Measurements from ENCODE around the gene PRR12.
A peak's percentile ranks its signal among the peaks of the same experiment; 100 is the strongest.

Gene PRR12

DNA sequence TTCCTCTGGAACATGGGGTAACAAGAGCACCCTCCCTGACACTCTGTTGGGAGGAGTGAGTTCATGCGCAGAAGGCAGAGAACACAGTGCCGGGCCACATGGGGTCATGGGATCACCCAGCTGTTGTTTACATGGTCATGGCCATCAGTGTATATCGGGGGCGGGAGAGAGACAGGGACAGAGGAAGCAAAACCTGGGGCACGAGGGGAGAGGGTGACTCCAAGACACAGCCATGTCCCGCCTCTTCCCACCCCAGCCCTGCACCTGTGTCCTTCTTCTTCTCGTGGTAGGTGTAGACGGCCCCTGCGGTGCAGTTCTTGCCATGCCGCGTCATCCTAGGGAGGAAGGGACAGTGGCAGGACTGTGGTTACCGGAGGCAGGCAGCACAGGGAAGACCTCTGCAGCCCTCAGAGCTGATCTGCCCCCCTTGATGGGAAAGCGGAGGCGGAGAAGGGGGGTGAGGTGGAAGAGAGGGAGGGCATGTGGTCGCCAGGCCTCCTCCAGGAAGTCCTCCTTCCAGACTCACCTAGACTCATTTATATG lies 30.6 kb upstream of the PRR12 start:
- DNase-seq (ENCODE audit: low read depth in 2 of 2): no peak

DNA sequence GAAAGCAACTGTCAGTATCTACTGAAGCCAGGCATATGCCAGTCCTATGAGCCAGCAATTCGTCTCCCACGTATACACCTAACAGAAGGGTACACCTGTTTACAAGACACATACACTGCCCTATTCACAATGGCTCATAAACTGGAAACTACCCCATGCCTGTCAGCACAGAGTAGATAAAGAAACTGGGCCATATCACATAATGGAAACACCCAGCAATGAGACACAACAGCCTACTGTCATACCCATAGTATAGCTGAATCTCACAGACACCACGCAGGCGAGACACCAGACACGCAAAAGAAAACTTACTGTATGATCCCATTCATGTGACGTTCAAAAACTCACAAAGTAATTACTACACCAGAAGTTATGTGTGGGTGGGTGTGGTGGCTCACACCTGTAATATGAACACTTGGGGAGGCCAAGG lies 26.4 kb upstream of the PRR12 start:
- no peak for DNase-seq (ENCODE audit: low read depth in 2 of 2)

DNA sequence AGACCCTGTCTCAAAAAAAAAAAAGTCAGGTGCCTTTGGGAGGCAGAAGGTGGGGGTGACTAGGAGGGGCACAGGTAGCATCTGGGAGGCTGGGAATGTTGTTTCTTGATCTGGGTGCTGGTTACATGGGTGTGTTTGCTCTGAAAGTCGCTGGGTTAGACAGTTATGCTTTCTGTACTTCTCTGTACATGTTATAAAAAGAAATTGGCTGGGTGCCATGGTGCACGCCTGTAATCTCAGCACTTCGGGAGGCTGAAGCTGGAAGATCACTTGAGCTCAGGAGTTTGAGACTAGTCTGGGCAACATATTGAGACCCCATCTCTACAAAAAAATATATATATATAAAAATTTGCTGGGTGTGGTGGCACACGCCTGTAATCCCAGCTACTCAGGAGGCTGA lies 25.7 kb upstream of the PRR12 start:
- DNase-seq (ENCODE audit: low read depth in 2 of 2): no peak

DNA sequence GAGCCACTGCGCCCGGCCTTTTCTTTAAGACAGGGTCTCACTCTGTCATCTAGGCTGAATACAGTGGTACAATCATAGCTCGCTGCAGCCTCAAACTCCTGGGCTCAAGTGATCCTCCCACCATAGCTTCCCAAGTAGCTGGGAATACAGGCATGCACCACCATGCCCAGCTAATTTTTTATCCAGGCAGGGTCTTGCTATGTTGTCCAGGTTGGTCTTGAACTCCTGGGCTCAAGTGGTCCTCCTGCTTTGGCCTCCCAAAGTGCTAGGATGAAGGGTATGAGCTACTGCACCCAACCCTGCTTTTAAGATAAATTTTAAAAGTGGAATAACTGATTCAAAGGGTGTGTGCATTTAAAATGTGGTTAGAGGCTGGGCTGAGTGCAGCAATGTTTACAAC lies 24.7 kb upstream of the PRR12 start:
- DNase-seq (ENCODE audit: low read depth in 2 of 2): no peak

DNA sequence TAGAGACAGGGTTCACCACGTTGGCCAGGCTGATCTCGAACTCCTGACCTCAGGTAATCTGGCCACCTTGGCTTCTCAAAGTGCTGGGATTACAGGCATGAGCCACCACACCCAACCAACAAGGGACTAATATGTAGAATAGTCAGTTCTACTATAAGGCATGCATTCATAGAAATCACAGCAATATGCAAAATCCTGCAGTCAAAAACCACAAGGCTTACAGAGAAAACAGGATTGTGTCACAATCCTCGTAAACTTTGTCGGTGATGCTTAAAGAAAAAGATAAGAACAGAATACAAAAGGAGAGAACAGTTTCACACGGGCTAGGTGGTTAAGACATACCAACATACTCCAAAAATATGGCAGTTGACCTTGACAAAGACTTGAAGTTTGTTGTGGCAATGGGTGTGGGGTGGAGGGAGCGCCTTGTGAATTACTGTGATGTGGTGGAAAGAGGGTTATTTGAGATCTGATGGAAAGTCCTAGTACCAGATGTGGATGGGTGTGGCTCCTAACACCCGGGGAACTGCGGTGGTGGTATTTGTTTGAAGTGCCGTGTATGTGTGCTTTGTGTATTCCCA lies 23.0 kb upstream of the PRR12 start:
- no peak for DNase-seq (ENCODE audit: low read depth in 2 of 2)

DNA sequence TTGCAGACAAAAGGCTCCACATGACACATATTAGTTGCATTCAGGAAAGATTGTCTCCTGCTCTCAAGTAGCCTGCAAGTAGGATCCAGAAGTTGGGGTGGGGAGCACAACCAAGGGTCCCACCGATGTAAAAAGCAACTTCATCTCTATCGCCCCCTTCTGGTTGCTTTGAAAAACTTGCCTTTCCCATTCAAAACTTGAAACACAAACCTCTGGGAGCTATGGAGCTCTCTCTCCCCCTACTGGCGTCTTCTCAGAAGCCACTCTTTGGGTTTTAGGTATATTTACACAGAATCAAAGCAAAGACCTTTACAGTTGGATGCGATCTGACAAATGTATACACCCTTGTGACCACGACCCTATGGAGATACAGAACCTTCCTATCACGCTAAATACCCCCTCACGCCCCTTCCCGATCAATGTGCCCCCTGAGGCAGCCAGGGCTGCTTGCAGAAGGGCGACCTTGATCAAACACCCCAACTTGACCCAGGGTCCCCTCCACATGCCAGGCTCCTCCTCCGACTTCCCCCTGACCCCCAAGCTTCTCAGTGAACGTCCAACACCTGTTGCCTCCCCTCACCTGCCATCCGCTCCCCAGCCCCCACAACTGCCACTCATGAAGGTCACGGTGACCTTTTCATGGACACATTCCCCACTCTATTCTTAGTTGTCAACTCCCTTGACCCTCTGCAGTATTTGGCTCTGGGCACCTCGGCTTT lies 20.7 kb upstream of the PRR12 start:
- peak in 1 of 2 donors; percentile 62 for DNase-seq (ENCODE audit: low read depth in 2 of 2)

DNA sequence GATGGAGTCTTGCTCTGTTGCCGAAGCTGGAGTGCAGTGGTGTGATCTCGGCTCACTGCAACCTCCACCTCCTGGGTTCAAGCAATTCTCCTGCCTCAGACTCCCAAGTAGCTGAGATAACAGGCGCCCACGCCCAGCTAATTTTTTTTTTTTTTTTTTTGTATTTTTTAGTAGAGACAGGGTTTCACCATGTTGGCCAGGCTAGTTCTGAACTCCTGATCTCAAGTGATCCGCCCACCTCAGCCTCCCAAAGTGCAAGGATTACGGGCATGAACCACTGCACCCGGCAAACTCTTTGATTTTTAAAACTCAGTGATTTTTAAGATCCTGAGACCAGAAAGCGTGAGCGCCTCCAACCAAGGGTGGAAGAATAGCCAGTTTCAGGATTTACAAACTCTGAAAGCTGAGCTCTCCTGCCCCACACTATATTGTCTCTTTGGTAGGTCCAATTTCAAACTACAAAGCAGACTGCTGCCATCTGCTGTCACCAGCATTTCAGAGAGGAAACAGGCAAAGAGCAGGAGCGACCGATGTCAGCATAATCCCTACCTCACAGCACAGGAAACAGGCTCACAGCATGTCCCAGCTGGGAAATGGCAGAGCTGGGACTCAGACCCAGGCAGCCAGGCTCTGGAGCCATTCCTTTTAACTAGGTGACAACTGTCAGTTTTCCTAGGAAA lies 19.8 kb upstream of the PRR12 start:
- DNase-seq (ENCODE audit: low read depth in 2 of 2): no peak

DNA sequence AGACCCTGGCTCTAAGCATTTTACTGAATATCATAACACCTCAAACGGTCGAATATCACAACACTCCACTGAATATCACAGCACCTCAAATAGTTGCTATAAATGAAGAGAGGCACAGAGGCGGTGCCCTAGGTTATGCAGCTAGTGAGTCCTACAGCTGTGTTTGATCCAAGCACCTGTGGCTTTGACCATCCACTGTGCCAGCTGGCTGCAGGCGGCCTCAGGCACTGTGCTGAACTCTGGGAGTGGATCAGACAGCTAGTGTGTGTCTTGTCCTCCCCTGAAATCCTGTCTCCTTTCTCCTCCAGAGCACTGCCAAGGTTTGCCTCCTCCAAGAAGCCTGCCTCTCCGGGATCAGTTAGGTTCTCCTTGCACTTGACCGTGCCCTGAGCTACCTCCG lies 18.0 kb upstream of the PRR12 start:
- DNase-seq (ENCODE audit: low read depth in 2 of 2): no peak

DNA sequence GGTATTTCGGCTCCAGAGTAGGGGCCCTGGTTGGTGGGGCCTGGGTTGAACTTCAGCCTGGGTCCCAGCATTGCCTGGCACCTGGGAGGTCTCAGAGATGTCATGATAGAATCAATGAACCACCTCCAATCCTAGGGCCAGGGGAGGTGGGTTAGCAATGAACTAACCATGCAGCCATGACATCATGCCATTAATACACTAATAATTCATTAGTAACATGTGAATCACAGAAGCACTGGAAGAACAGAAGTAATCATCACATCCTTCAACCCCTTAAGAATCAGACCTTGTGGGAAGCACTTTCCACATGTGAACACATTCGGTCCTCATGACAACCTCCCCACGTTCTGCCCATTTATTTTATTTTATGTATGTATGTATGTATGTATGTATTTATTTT lies 17.6 kb upstream of the PRR12 start:
- no peak for DNase-seq (ENCODE audit: low read depth in 2 of 2)

DNA sequence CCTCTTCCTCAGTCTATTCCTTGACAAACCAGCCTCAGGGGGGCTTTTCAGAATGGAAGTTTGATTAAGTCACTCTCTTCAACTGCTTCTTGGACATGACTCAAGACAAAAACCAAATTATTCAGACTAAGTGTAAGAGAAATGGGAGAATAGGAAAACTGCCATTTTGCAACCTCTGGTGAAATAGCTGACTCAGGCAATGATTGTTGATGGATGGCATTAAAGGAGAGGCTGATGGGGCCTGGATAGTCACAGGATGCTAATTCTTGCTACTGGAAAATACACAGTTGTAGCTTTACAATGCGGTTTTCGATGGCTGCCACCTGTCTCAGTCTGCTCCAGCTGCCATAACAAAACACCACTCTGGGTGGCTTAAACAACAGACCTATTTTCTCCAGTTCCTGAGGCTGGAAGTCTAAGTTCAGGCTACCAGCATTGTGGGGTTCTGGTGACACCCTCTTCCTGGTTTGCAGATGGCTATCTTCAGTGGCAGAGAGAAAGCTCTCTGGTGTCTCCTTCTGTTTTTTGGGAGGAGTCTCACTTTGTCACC lies 16.7 kb upstream of the PRR12 start:
- DNase-seq (ENCODE audit: low read depth in 2 of 2): no peak

DNA sequence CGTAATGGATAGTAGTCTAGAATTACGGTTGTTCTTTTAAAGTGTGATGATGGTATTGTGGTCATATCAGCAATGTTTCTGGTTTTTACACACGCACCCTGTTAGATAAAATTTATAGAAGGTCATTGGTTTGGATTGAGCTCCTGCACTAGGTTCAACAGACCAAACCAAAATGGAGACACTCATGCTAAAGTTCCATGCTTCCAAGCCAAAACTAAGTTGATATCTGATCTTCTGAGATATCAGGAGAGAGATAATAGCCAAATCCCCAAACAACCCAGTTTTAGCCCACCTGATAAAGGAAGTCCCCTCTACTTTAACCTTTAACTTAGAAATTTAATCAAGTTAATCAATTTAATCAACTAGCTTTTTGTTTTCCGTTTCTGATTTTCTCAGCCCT lies 11.8 kb upstream of the PRR12 start:
- DNase-seq (ENCODE audit: low read depth in 2 of 2): no peak

DNA sequence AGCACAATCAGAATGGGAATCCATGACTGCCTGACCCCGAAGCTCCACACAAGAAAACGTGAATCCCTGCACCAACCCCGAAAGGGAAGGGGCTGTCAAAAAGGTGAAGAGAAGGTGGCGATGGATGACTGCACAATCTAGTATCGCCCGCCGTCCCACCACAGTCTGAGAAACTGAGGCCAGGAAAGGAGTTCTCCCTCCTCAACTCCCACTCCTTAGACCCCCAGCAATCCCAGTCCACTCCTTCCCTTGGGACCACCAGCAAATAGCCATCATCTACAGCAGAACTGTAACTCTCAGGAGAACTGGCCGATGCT lies 11.1 kb upstream of the PRR12 start:
- no peak for DNase-seq (ENCODE audit: low read depth in 2 of 2)

DNA sequence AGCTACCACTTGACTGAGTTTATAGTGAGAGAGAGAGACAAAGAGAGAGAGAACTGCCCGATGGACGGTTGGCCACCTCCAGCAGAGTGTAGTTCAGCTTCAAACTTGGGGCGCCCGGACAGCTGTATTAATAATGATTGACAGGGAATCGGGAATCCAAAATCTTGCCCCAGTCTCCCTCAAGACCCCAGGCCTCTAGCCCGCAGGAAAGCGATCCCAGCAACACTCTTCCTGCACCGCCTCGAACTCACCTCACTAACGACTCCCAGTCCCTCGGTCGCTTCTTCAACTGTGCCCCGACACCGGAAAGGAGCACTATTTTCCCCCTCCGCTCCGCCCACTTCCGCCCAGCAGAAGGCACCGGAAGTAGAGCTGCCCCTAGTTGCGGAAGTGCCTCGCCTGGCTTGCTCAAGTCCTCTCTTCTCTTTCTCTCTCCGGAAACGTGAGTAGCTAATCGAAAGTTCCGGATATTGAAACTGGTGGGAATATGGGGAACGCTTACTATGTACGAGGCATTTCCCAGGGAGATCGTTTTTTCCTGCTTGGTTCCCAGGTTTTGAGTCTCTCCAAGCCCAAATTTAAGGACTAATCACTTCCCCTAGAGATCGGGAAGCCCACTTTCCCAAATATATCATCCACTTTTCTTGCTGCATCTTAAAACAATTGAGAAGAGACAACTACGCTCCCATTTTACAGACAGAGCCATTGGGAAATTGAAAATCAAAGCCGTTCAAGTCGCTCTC lies 10.5 kb upstream of the PRR12 start, which contains the start of gene NOSIP:
TSS of gene NOSIP (minus strand) at position 293 of the 743 bp plus-strand sequence. CDS start 19,865 bp downstream, outside the sequence.
- DNase-seq (ENCODE audit: low read depth in 2 of 2): peak; percentile 90 to 92

DNA sequence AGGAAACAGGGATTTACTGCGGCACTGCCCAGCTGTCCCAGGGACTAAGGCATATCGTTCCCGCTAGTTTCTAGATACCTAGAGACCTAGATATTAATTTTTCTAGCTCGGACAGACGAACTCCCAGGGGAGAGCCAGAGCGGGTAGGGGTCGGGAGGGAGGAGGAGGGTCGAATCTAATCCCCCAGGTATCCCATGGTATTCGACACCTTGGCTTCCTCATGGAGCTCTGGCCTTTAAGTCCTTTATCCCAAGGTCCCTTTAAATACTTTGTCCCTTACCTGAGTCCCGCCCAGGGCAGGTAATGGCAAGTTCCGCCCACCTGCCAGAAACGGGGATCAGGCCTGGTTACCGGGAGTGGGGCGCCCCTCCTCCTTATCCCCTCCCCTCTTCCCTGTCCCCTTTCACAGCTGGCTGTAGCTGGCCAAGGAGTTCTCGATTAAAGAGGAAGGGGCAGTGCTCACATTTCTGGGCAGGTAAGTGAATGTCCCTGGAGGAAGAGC lies 9.9 kb upstream of the PRR12 start, which contains the start of gene PRRG2:
TSS of gene PRRG2 (plus strand) at position 310 of the 502 bp plus-strand sequence. CDS start 1,904 bp downstream, outside the sequence.
- no peak for DNase-seq (ENCODE audit: low read depth in 2 of 2)

DNA sequence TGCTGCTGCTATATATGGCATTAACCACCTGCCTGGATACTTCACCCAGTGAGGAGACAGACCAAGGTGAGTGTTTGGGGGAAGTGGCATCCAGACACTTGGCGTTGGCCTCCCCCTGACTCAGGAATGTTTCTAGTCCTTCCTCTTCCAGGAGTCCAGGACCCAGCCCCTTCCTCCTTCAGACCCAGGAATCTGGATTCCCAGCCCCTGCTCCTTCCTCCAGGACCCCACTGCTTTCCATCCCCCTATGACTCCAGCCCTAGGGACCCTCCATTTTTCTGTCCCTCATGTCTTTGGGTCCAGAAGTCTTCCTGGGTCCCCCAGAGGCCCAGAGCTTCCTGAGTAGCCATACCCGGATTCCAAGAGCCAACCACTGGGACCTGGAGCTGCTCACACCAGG lies 7.7 kb upstream of the PRR12 start:
- DNase-seq (ENCODE audit: low read depth in 2 of 2): no peak

DNA sequence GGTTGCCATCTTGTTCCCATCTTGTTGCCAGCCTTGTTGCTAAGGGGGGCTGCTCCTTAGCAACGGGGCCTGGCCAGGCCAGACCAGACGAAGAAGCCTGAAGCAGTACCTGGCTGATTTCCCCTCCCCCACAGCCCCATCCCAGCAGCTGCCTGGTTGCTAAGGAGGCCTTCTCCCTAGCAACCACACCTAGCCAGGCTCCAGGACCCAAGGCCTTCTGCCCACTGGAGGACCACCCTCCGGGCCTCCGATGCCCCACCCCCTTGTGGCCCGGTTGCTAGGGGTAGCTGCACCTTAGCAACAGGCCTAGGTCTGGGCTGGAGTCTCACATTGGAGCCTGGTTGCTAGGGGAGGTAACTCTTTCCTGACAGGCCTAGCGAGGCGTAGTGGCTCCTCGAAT lies 6.0 kb upstream of the PRR12 start:
- DNase-seq (ENCODE audit: low read depth in 2 of 2): no peak

DNA sequence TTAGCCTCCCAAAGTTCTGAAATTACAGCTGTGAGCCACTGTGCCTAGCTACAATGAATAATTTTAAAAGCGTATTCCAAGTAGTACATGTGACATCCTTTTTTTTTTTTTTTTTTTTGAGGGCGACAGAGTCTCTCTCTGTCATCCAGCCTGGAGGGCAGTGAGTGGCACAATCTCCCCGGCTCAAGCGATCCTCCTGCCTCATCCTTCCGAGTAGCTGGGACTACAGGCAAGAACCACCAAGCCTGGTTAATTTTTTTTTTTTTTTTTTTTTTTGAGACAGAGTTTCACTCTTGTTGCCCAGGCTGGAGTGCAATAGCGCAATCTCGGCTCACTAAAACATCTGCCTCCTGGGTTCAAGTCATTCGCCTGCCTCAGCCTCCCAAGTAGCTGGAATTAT lies 3.8 kb upstream of the PRR12 start:
- no peak for DNase-seq (ENCODE audit: low read depth in 2 of 2)

DNA sequence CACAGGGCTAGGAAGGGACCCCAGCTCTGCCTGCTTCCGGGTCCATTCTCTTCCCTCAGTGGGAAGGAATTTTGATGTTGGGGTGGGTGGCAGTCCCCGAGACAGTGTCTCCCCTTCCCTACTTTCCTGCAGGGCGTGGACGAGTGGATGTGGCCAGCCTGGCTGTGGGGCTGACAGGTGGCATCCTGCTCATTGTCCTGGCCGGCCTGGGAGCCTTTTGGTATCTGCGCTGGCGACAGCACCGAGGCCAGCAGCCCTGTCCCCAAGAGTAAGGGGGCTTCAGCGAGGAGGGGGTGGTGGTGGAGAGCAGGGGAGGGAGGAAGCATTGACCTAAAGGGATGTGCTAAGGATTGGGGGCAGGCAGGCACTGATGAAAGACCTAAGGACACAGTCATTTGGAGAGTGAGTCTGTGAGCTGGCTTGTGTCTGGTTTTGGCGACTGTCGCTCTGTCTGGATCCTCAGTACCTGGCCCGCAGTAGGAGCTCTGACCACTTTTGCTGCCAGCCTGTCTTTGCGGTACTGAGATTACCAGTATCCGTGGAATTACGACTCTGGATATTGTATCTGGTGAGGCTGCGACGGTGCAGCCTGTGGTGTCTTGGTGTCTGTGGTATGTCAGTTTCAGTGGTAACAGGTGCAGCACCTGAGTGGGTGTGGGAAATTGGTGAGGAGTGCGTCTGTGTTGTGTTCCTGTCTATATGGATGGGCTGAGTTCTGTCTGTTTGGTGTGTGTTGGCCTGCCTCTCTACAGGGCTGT lies 2.4 kb upstream of the PRR12 start:
- no peak for DNase-seq (ENCODE audit: low read depth in 2 of 2)

DNA sequence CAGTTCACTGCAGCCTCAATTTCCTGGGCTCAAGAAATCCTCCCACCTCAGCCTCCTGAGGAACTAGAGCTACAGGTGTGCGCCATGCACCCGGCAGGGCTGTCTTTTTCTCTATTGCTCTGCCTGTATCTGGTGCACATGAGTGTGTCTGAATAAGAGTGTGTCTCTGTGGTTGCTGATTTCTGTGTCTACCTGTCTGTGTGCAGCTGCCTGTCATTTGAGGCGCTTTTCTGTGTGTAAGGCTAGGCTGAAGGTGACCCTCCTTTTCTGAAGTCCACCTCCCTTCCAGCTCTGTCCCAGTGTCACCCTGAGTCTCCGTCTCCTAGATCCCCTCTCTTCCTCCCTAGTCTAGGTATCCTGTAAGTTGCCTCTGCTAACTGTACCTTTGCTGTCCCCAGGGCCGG lies 1.5 kb upstream of the PRR12 start:
- DNase-seq (ENCODE audit: low read depth in 2 of 2): no peak

DNA sequence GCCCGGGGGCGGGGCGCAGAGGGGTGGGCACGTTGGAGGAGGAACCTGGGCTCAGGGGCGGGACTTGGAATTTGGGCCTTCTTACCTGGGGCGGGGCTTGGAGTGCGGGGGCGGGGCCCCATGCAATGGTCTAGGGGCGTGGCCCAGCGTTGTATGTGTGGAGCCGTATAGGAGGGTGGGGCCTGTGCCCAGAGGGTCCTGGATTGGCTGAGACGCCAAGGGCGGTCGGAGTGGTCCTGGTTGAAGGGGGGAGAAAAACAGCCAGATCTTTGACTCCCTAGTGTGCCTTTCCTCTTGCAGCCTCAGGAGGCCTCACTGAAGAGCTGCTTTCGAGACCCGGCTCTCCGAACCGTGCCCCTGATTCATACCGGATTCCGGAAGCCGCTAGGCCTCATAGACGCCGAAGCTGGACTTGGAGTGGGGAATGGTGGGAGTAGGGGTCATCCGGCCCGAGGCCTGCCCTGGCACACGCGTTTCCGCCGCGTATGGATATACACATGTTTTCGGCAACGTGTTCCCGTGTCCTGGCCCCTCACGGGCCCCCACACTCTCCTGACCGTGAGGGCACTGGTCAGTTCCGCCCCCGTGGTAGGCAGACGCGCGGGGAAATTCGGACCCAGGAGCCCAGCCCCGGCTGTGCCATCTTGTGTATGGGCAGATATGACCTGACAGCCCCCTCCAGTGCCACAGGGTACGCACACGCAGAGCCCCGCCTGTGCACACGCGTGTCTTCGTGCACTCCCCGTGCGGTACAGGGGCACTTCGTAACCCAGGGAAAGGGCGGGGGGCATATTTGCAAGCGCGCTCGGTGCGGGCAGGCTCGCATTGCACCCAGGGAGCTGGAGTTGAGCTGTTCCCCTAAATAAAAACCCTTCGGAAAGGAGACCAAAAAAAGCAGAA lies 661 bp upstream of the PRR12 start:
- DNase-seq (ENCODE audit: low read depth in 2 of 2): peak; percentile 86 to 89

All from stimulated activated CD4-positive, alpha-beta T cell treated with anti-CD3 and anti-CD28 coated beads, Interleukin-1b, Interleukin-23, amount 100 ng/mL, for 4 hours (primary cell).